Measurements from ENCODE around the gene JAK1. TPM values are rescaled to one million over a fixed set of nuclear protein-coding genes. Genes with fewer than 3 reads are reported as not detected.

Gene JAK1
- total RNA-seq, 2 donors from 2014 or later, result 73.2 to 101 TPM

- no peaks in the 10 kb centered on the region for H3K9me3 ChIP-seq
- intact Hi-C loops (cut with DNase I), result no loop called here
- no peaks in the 10 kb centered on the region for H3K27me3 ChIP-seq
- H3K36me3 ChIP-seq, result no peaks in the 10 kb centered on the region
- no peak for DNase-seq
- H3K27ac ChIP-seq, result no peak overlapping the region
- no peak overlapping the region for H3K4me3 ChIP-seq
- no peak overlapping the region for H3K9ac ChIP-seq (ENCODE audit: low read depth in 2 of 2, low read length in 2 of 2)
- no peak for TF ChIP-seq CTCF (IDR thresholded peaks at IDR 0.05)
- H3K4me1 ChIP-seq, result peaks cover 4% of the 10 kb centered on the region
These were observed 27.4 kb downstream of the JAK1 start for GRCh38 chr1:64938991-64939390.

- peaks cover 4% of the 10 kb centered on the region for H3K4me1 ChIP-seq
- no peak for DNase-seq
These were observed 29.4 kb downstream of the JAK1 start for GRCh38 chr1:64936956-64937355.

GRCh38 chr1:64935551-64936155, 30.7 kb downstream of the JAK1 start:
- Histone ChIP-seq H3K4me1 (peaks cover 4% of the 10 kb centered on the region), H3K9ac (ENCODE audit: low read depth in 2 of 2, low read length in 2 of 2) (no peak overlapping the region), H3K27me3 (no peaks in the 10 kb centered on the region), H3K27ac (no peak overlapping the region), H3K36me3 (no peaks in the 10 kb centered on the region), H3K9me3 (no peaks in the 10 kb centered on the region), H3K4me3 (no peak overlapping the region)
- no peak for DNase-seq
- TF ChIP-seq CTCF (IDR thresholded peaks at IDR 0.05), result no peak
- intact Hi-C loops (cut with DNase I), result no loop called here

More at GRCh38 chr1:64936956-64937355, 29.4 kb downstream of the JAK1 start:
- Histone ChIP-seq H3K4me3 (no peak overlapping the region), H3K9ac (ENCODE audit: low read depth in 2 of 2, low read length in 2 of 2) (no peak overlapping the region), H3K36me3 (no peaks in the 10 kb centered on the region), H3K9me3 (no peaks in the 10 kb centered on the region), H3K27me3 (no peaks in the 10 kb centered on the region), H3K27ac (no peak overlapping the region)
- TF ChIP-seq CTCF (IDR thresholded peaks at IDR 0.05), result no peak
- intact Hi-C loops (cut with DNase I), result no loop called here

GRCh38 chr1:64934878-64935275, 31.5 kb downstream of the JAK1 start:
- intact Hi-C loops (cut with DNase I), result no loop called here
- H3K4me1 ChIP-seq, result peaks cover 4% of the 10 kb centered on the region
- H3K36me3 ChIP-seq, result no peaks in the 10 kb centered on the region
- no peak overlapping the region for H3K4me3 ChIP-seq
- H3K27ac ChIP-seq, result no peak overlapping the region
- no peak for TF ChIP-seq CTCF (IDR thresholded peaks at IDR 0.05)
- H3K27me3 ChIP-seq, result no peaks in the 10 kb centered on the region
- no peaks in the 10 kb centered on the region for H3K9me3 ChIP-seq
- H3K9ac ChIP-seq (ENCODE audit: low read depth in 2 of 2, low read length in 2 of 2), result no peak overlapping the region
- no peak for DNase-seq

GRCh38 chr1:64934115-64934877, 32.1 kb downstream of the JAK1 start:
- Histone ChIP-seq H3K36me3 (no peaks in the 10 kb centered on the region), H3K9me3 (no peaks in the 10 kb centered on the region), H3K4me3 (no peak overlapping the region), H3K27me3 (no peaks in the 10 kb centered on the region), H3K27ac (no peak overlapping the region), H3K4me1 (peaks cover 4% of the 10 kb centered on the region), H3K9ac (ENCODE audit: low read depth in 2 of 2, low read length in 2 of 2) (no peak overlapping the region)
- no peak for DNase-seq
- intact Hi-C loops (cut with DNase I), result no loop called here
- TF ChIP-seq CTCF (IDR thresholded peaks at IDR 0.05), result no peak

Measured in colonic mucosa (tissue), 4 donors.